Femur (tissue), 1 donor: Measurements from ENCODE around the gene PIK3C3.

ENCODE experiments used
- DNase-seq: peaks from one replicate; pipeline ENCODE4 v3.0.0-alpha.2; 2017

The PIK3C3 gene

GRCh38 chr18:41954827-41955613 lies at the start of gene PIK3C3:
Gene PIK3C3 (plus strand): TSS chr18:41955234. CDS start chr18:41955292, 58 bp downstream.
- peak; percentile 98 for DNase-seq

- DNase-seq: no peak
Observed at GRCh38 chr18:41905786-41906527, 49.1 kb upstream of the PIK3C3 start.

- DNase-seq: no peak
Observed at GRCh38 chr18:41906528-41907146, 48.4 kb upstream of the PIK3C3 start.

- DNase-seq: no peak
Observed at GRCh38 chr18:41917181-41917580, 37.9 kb upstream of the PIK3C3 start.

GRCh38 chr18:41921770-41922169 lies 33.3 kb upstream of the PIK3C3 start:
- no peak for DNase-seq

GRCh38 chr18:41922176-41922575 lies 32.9 kb upstream of the PIK3C3 start:
- DNase-seq: no peak

- no peak for DNase-seq
Observed at GRCh38 chr18:41922841-41923240, 32.2 kb upstream of the PIK3C3 start.

- no peak for DNase-seq
Observed at GRCh38 chr18:41923446-41923845, 31.6 kb upstream of the PIK3C3 start.

GRCh38 chr18:41928581-41928980 lies 26.5 kb upstream of the PIK3C3 start:
- DNase-seq: no peak

- DNase-seq: no peak
Observed at GRCh38 chr18:41932899-41933298, 22.1 kb upstream of the PIK3C3 start.

GRCh38 chr18:41933778-41934177 lies 21.3 kb upstream of the PIK3C3 start:
- DNase-seq: no peak

- DNase-seq: no peak
Observed at GRCh38 chr18:41936471-41937134, 18.4 kb upstream of the PIK3C3 start.

- no peak for DNase-seq
Observed at GRCh38 chr18:41938445-41938844, 16.6 kb upstream of the PIK3C3 start.

- no peak for DNase-seq
Observed at GRCh38 chr18:41939326-41939725, 15.7 kb upstream of the PIK3C3 start.

GRCh38 chr18:41940506-41941215 lies 14.4 kb upstream of the PIK3C3 start:
- no peak for DNase-seq

- DNase-seq: no peak
Observed at GRCh38 chr18:41942254-41942653, 12.8 kb upstream of the PIK3C3 start.

GRCh38 chr18:41948544-41949110 lies 6.4 kb upstream of the PIK3C3 start:
- no peak for DNase-seq

- no peak for DNase-seq
Observed at GRCh38 chr18:41949206-41949920, 5.7 kb upstream of the PIK3C3 start.

- DNase-seq: no peak
Observed at GRCh38 chr18:41955688-41956087, 654 bp downstream of the PIK3C3 start.

GRCh38 chr18:41959045-41959444 lies 4.0 kb downstream of the PIK3C3 start:
- DNase-seq: no peak

GRCh38 chr18:41965634-41966255 lies 10.7 kb downstream of the PIK3C3 start:
- DNase-seq: no peak
